ENCODE data around the gene TPCN1.

Gene TPCN1

DNA sequence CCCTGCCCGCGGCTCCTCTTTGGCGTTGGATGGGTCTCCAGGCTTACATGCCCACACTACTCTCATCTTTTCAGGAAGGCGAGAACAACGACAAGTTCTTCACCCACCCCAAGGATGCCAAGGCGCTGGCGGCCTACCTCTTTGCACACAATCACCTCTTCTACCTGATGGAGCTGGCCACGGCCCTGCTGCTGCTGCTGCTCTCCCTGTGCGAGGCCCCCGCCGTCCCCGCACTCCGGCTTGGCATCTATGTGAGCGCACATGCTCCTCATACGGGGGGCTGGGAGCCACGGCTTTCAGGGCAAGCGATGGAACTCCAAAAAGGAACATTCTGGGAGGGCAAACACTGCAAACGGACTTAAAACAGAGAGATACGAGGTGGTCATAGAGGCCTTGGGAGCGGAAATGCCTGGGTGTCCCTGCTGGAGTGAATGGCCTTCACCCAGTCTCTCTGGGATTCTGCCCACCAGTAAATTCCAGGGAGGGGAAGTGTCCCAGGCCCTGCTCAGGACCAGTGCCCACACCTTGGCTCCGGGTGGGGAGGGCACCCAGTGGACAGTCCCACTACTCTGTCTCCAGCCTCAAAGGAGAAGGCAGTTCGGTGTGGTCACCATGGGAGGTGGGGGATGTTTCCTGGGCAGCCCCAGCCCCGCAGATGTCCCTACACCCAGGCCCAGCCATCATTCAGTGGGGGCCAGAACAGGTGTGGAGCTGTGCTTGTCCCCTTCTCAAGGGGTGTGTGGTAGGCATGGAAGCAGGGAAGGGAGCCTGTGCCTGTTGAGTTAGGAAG lies 45.0 kb downstream of the TPCN1 start:
- Histone ChIP-seq H3K4me3 (no peak overlapping the region), H3K4me2 (no peak overlapping the region), H3K9ac (no peak overlapping the region), H3K27me3 (peaks cover 0 to 16% (median 5%) of the 10 kb centered on the region in 11 experiments; a peak in 11 of 22 replicates), H4K20me1 (peaks cover 0 to 49% (median 0%) of the 10 kb centered on the region in 11 experiments; a peak in 3 of 22 replicates), H3K4me1 (peaks cover 12 to 53% (median 15%) of the 10 kb centered on the region in 10 experiments), H3K36me3 (peaks cover 0 to 97% (median 0%) of the 10 kb centered on the region in 11 experiments; a peak in 7 of 22 replicates), H3K27ac (no peak overlapping the region), H3K9me3 (replicated peaks in 1 of 11) (no peaks in the 10 kb centered on the region)
- TF ChIP-seq Cebpa-rat (IDR thresholded peaks at IDR 0.05): no peak

DNA sequence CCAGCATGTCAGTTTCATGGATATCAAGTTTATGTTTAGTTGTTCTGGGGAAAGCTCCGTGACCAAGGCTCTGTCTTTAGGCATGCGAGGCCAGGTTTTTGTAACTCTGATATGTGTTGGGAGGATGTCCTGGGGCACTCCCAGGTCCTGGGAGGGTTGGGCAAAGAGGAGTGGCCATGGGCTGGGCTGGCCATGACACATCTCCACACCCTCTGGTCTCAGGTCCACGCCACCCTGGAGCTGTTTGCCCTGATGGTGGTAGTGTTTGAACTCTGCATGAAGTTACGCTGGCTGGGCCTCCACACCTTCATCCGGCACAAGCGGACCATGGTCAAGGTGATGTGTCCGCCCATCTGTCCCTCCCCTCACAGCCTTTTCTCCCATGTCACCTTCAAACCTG lies 46.4 kb downstream of the TPCN1 start:
- Histone ChIP-seq H3K4me1 (peaks cover 3 to 53% (median 15%) of the 10 kb centered on the region in 10 experiments; a peak in 19 of 20 replicates), H3K27me3 (peaks cover 0 to 3% (median 1%) of the 10 kb centered on the region in 11 experiments; a peak in 10 of 22 replicates), H3K4me2 (no peak overlapping the region), H4K20me1 (peaks cover 0 to 42% (median 0%) of the 10 kb centered on the region in 11 experiments; a peak in 3 of 22 replicates), H3K4me3 (no peak overlapping the region), H3K36me3 (peaks cover 0 to 93% (median 0%) of the 10 kb centered on the region in 11 experiments; a peak in 7 of 22 replicates), H3K9ac (no peak overlapping the region), H3K27ac (no peak overlapping the region), H3K9me3 (replicated peaks in 1 of 11) (no peaks in the 10 kb centered on the region; a peak in 1 of 22 replicates)
- no peak for TF ChIP-seq Cebpa-rat (IDR thresholded peaks at IDR 0.05)

DNA sequence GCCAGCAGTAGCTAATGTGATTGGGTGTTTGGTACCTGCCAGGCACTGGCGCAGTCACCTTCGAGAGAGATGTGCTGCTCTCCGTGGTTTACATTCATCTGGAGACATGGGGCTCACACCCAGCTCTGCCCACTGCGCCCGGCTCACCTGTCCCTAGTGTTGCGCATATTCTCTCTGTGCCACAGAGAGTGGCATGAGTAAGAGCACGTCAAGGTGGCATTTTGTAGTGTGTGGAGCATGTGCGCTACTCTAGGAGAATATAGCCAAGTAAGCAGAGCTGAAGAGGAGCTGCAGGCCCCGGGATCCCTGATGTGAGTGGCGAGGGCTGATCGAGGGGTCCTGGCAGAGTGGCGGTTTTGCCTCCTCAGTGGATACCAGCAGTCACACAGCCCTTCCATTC lies 46.9 kb downstream of the TPCN1 start:
- Histone ChIP-seq H3K36me3 (peaks cover 0 to 93% (median 0%) of the 10 kb centered on the region in 11 experiments; a peak in 7 of 22 replicates), H3K4me3 (no peak overlapping the region), H3K4me1 (peaks cover 7 to 53% (median 19%) of the 10 kb centered on the region in 10 experiments; a peak in 19 of 20 replicates), H3K27me3 (no peaks in the 10 kb centered on the region), H4K20me1 (peaks cover 0 to 38% (median 0%) of the 10 kb centered on the region in 11 experiments; a peak in 5 of 22 replicates), H3K27ac (no peak overlapping the region), H3K4me2 (no peak overlapping the region), H3K9me3 (replicated peaks in 1 of 11) (no peaks in the 10 kb centered on the region; a peak in 1 of 22 replicates), H3K9ac (no peak overlapping the region)
- no peak for TF ChIP-seq Cebpa-rat (IDR thresholded peaks at IDR 0.05)

DNA sequence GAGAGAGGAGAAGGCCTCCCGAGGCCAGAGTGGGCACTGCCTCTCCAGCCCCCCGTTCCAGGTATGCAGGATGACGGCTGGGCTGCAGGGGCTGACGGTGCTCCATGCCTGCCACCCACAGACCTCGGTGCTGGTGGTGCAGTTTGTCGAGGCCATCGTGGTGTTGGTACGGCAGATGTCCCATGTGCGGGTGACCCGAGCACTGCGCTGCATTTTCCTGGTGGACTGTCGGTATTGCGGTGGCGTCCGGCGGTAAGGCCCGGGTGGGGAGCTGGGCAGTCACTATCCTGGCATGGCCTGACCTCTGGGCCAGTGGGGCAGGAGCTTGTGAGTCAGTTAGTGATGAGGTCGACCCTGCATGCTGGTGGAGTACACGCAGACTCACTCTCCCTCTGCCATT lies 47.4 kb downstream of the TPCN1 start:
- peaks cover 0 to 33% (median 0%) of the 10 kb centered on the region in 11 experiments; a peak in 5 of 22 replicates for H4K20me1 ChIP-seq
- peaks cover 12 to 53% (median 23%) of the 10 kb centered on the region in 10 experiments; a peak in 19 of 20 replicates for H3K4me1 ChIP-seq
- no peaks in the 10 kb centered on the region; a peak in 1 of 22 replicates for H3K9me3 ChIP-seq (replicated peaks in 1 of 11)
- H3K27me3 ChIP-seq: no peaks in the 10 kb centered on the region
- H3K4me3 ChIP-seq: no peak overlapping the region
- no peak overlapping the region for H3K9ac ChIP-seq
- no peak overlapping the region for H3K27ac ChIP-seq
- H3K36me3 ChIP-seq: peaks cover 0 to 93% (median 0%) of the 10 kb centered on the region in 11 experiments; a peak in 7 of 22 replicates
- TF ChIP-seq Cebpa-rat (IDR thresholded peaks at IDR 0.05): no peak
- H3K4me2 ChIP-seq: no peak overlapping the region

DNA sequence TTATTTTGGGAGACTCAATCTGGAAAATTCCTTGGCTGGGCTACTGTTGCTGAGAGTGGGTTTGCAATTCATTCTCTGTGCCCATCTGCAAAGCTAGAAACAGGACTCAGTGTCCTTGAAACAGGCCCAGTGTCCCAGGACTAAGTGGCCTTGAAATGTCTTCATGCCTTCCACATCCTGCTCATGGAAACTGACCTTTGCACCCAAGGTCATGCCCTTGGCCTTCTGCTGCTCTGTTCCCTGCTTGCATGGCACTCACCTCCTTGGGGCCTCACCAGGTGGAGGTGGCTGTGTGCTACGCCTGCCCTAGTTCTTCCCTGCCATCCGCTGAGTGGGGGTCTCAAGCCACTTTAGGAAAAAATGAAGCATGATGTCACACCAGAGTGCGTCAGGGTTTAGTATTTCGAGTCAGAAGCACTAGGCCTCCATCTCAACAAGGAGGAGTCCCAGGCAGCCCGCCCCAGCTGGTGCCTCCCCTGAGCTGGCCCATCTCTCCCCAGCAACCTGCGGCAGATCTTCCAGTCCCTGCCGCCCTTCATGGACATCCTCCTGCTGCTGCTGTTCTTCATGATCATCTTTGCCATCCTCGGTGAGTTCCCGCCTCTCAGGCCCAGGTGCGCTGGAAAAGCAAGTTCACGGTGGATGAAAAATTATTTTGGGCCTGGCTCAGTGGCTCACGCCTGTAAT lies 48.1 kb downstream of the TPCN1 start:
- Histone ChIP-seq H3K4me3 (no peak overlapping the region), H3K4me1 (peaks cover 13 to 52% (median 23%) of the 10 kb centered on the region in 10 experiments; a peak in 19 of 20 replicates), H3K4me2 (peak overlapping the region in 2 of 11 experiments; percentile 80 to 82; a peak in 3 of 22 replicates), H3K9me3 (replicated peaks in 1 of 11) (no peaks in the 10 kb centered on the region; a peak in 1 of 22 replicates), H3K9ac (no peak overlapping the region), H3K27me3 (no peaks in the 10 kb centered on the region), H4K20me1 (peaks cover 0 to 27% (median 0%) of the 10 kb centered on the region in 11 experiments; a peak in 5 of 22 replicates), H3K36me3 (peaks cover 0 to 93% (median 0%) of the 10 kb centered on the region in 11 experiments; a peak in 7 of 22 replicates), H3K27ac (no peak overlapping the region)
- no peak for TF ChIP-seq Cebpa-rat (IDR thresholded peaks at IDR 0.05)

DNA sequence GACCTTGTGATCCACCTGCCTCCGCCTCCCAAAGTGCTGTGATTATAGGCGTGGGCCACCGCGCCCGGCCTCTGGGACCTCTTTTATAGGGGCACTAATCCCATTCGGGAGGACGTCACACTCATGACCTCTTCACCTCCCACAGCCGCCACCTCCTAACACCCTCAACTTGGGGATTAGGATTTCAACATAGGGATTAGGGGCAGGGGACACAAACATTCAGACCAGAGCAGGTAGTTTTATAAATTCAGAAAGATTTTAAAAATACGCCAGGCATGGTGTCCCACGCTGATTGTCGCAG lies 49.4 kb downstream of the TPCN1 start:
- Histone ChIP-seq H3K4me1 (peaks cover 13 to 52% (median 23%) of the 10 kb centered on the region in 10 experiments; a peak in 19 of 20 replicates), H4K20me1 (peaks cover 0 to 16% (median 0%) of the 10 kb centered on the region in 11 experiments; a peak in 5 of 22 replicates), H3K27ac (peak overlapping the region in 2 of 11 experiments; percentile 65 to 72; a peak in 3 of 22 replicates), H3K27me3 (no peaks in the 10 kb centered on the region), H3K4me2 (peak overlapping the region in 3 of 11 experiments; percentile 80 to 87 (median 82); a peak in 6 of 22 replicates), H3K36me3 (peaks cover 0 to 93% (median 0%) of the 10 kb centered on the region in 11 experiments; a peak in 7 of 22 replicates), H3K4me3 (no peak overlapping the region), H3K9me3 (replicated peaks in 1 of 11) (no peaks in the 10 kb centered on the region; a peak in 1 of 22 replicates), H3K9ac (no peak overlapping the region)
- no peak for TF ChIP-seq Cebpa-rat (IDR thresholded peaks at IDR 0.05)

DNA sequence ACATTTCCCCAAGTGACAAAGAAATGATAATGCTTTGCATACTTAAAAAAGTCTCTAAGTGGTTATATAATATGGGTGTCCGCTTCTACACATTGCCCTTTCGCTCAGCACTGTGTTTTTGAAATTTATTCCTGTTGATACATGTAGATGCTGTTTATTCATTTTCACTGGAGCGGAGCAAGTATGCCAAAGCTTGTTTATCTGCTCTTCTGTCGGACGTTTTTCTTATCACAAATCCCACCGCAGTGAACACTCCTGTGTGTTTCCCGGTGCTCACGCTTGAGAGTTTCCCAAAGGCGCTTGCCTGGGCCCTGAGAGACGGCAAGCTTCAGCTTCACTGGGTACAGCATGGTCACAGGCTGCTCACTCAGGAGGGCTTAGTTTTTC lies 50.2 kb downstream of the TPCN1 start:
- H3K27ac ChIP-seq: peak overlapping the region in 4 of 11 experiments; percentile 51 to 73 (median 68); a peak in 8 of 22 replicates

DNA sequence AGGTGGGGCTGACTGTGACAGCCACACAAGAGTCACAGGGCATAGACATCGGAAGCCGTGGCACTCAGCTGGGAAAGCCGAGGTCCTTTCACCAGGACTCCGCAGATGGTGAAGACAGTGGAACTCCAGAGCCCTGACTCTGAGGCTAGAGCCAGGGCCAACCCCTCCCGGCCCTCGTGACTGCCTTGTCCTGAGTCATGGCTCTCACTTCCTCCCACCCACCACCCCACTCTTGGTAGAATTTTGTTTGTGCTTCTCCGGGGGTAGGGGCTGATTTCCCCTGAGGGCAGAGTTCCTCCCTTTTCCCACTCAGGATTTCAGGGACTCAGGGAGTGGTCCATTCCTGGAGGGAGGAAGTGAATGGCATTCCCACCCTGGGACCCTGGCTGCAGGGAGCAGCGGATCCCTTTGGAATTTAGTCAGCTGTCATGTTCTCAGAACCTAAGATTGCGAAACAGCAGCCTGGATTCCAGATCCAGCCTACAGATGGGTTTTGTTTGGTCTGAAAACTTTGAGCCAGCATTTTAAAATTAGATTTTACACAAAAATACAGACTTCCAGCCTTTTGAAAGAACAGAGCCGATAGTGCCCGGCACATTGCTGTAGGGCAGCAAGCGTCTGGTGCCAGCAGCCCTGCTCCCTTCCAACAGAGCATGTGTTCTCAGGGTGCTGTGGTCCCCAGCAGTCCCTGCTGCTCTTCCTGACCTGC lies 50.7 kb downstream of the TPCN1 start:
- Histone ChIP-seq H3K4me1 (peaks cover 13 to 52% (median 23%) of the 10 kb centered on the region in 10 experiments; a peak in 19 of 20 replicates), H3K27me3 (no peaks in the 10 kb centered on the region), H3K4me2 (peak overlapping the region in 10 of 11 experiments; percentile 4 to 87 (median 68); a peak in 16 of 22 replicates), H3K4me3 (peak overlapping the region in 1 of 10 experiments; percentile 31; a peak in 2 of 20 replicates), H4K20me1 (peaks cover 0 to 11% (median 0%) of the 10 kb centered on the region in 11 experiments; a peak in 7 of 22 replicates), H3K36me3 (peaks cover 0 to 93% (median 0%) of the 10 kb centered on the region in 11 experiments; a peak in 5 of 22 replicates), H3K9me3 (replicated peaks in 1 of 11) (no peaks in the 10 kb centered on the region; a peak in 1 of 22 replicates), H3K27ac (peak overlapping the region in 5 of 11 experiments; percentile 4 to 73 (median 65); a peak in 8 of 22 replicates), H3K9ac (peak overlapping the region in 3 of 11 experiments; percentile 41 to 54 (median 43); a peak in 4 of 22 replicates)
- peak; percentile 38 to 88 (median 76); a peak in 19 of 22 replicates for TF ChIP-seq Cebpa-rat (IDR thresholded peaks at IDR 0.05)

More for the DNA sequence above, 50.2 kb downstream of the TPCN1 start:
- Histone ChIP-seq H3K27me3 (no peaks in the 10 kb centered on the region), H3K9ac (peak overlapping the region in 3 of 11 experiments; percentile 41 to 54 (median 43); a peak in 3 of 22 replicates), H4K20me1 (peaks cover 0 to 11% (median 0%) of the 10 kb centered on the region in 11 experiments; a peak in 6 of 22 replicates), H3K4me2 (peak overlapping the region in 9 of 11 experiments; percentile 20 to 87 (median 76); a peak in 14 of 22 replicates), H3K4me1 (peaks cover 13 to 52% (median 23%) of the 10 kb centered on the region in 10 experiments; a peak in 19 of 20 replicates), H3K4me3 (peak overlapping the region in 1 of 10 experiments; percentile 31; a peak in 1 of 20 replicates), H3K36me3 (peaks cover 0 to 93% (median 0%) of the 10 kb centered on the region in 11 experiments; a peak in 6 of 22 replicates), H3K9me3 (replicated peaks in 1 of 11) (no peaks in the 10 kb centered on the region; a peak in 1 of 22 replicates)
- TF ChIP-seq Cebpa-rat (IDR thresholded peaks at IDR 0.05): no peak

Measured in BLaER1 treated with 17β-estradiol and CSF1 and Interleukin-3, amounts not matched to agents 10 nM and 100 nM (cell line).